Measurements from ENCODE around the gene THRSP.

The THRSP gene

DNA sequence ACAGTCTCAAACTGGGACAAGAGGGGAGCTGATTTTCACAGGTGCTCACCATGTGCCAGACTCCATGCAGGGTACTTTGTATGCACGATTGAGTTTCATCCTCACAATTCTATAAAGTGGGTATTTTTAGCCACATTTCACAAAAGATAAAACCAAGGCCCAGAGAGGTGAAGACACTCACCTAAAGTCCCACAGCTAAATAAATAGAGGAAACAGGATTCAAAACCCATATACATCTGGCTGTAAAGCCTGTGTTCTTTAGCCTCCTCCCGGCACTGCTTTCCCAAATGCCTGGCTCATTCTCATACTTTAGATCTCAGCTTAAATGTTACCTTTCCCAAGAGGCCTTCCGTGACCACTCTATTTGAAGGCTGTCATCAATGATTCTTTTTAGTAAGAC, 27.3 kb upstream of the THRSP start:
- peaks cover 14% of the 10 kb centered on the region for H3K79me1 ChIP-seq (ENCODE audit: low read length)
- H3K18ac ChIP-seq (ENCODE audit: low read length), result no peak overlapping the region
- H2BK12ac ChIP-seq (ENCODE audit: low read length), result no peak overlapping the region
- no peaks in the 10 kb centered on the region for H3K27me3 ChIP-seq (ENCODE audit: insufficient read depth, low read length)
- H3K4me3 ChIP-seq (ENCODE audit: low read depth, low read length), result no peak overlapping the region
- no peaks in the 10 kb centered on the region for H3K36me3 ChIP-seq (ENCODE audit: control insufficient read depth in 1 of 2, insufficient read depth in 2 of 2, low read length in 2 of 2)
- H3K9ac ChIP-seq (ENCODE audit: low read length), result no peak overlapping the region
- no peaks in the 10 kb centered on the region for H3K79me2 ChIP-seq (ENCODE audit: control insufficient read depth, insufficient read depth, low read length, poor library complexity)
- H3K27ac ChIP-seq (ENCODE audit: low read depth, low read length), result no peak overlapping the region
- no peak overlapping the region for H3K4me2 ChIP-seq (ENCODE audit: low read length)
- no peaks in the 10 kb centered on the region for H3K9me3 ChIP-seq (ENCODE audit: insufficient read depth, low read depth, low read length)
- peaks cover 21 to 26% of the 10 kb centered on the region in 2 experiments for H3K4me1 ChIP-seq (ENCODE audit: control insufficient read depth in 1 of 2, insufficient read depth in 2 of 2, low read length in 2 of 2)
- no peak overlapping the region for H3K23ac ChIP-seq (ENCODE audit: low read length)
- H4K8ac ChIP-seq (ENCODE audit: low read depth, low read length), result no peak overlapping the region
- H3K14ac ChIP-seq (ENCODE audit: low read length), result no peak overlapping the region
- no peak overlapping the region for H2BK5ac ChIP-seq (ENCODE audit: low read depth, low read length, poor library complexity)
- no peak for DNase-seq
- no CpG with 5 or more reads among the region's 3 CpGs for WGBS (ENCODE audit: extremely low coverage, insufficient coverage, insufficient read length)
- H4K91ac ChIP-seq (ENCODE audit: low read depth, low read length), result no peak overlapping the region
- H2BK120ac ChIP-seq (ENCODE audit: insufficient read depth, low read length, poor library complexity), result no peak overlapping the region
- no peak overlapping the region for H4K12ac ChIP-seq (ENCODE audit: low read depth, low read length)
- no peak overlapping the region for H3K4ac ChIP-seq (ENCODE audit: low read depth, low read length)
- no peak overlapping the region for H2AK5ac ChIP-seq (ENCODE audit: low read length)
- no peak overlapping the region for H2AFZ ChIP-seq (ENCODE audit: insufficient read depth, low read length, poor library complexity)

DNA sequence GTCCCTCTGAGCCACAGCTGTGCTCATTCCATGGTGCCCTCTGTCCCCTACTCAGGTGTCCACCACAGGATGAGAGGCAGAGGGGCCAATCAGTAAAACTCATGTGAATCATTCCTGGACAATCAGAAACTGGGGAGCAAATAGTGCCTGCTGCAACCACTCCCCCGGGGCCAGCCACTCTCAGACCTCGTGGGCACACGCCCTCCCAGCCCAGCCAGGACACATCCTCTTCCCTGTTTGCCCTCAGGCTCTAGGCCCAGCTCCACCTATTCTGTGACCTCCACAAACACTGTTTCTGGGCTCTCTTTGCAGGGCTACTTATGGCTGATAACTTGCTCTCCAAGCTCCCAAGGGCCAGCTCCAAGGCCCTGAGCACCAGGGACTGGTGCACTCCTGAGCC, 26.6 kb upstream of the THRSP start:
- Histone ChIP-seq H3K79me2 (ENCODE audit: control insufficient read depth, insufficient read depth, low read length, poor library complexity) (no peaks in the 10 kb centered on the region), H3K79me1 (ENCODE audit: low read length) (peaks cover 9% of the 10 kb centered on the region), H3K14ac (ENCODE audit: low read length) (peak overlapping the region; percentile 5), H3K27ac (ENCODE audit: low read depth, low read length) (no peak overlapping the region), H3K4me2 (ENCODE audit: low read length) (no peak overlapping the region), H2BK120ac (ENCODE audit: insufficient read depth, low read length, poor library complexity) (peak overlapping the region; percentile 74), H3K4me1 (ENCODE audit: control insufficient read depth in 1 of 2, insufficient read depth in 2 of 2, low read length in 2 of 2) (peaks cover 15 to 21% of the 10 kb centered on the region in 2 experiments), H3K27me3 (ENCODE audit: insufficient read depth, low read length) (no peaks in the 10 kb centered on the region), H2AK5ac (ENCODE audit: low read length) (peak overlapping the region; percentile 84), H3K36me3 (ENCODE audit: control insufficient read depth in 1 of 2, insufficient read depth in 2 of 2, low read length in 2 of 2) (no peaks in the 10 kb centered on the region), H2BK12ac (ENCODE audit: low read length) (peak overlapping the region; percentile 27), H3K9me3 (ENCODE audit: insufficient read depth, low read depth, low read length) (no peaks in the 10 kb centered on the region), H3K4me3 (ENCODE audit: low read depth, low read length) (no peak overlapping the region), H4K8ac (ENCODE audit: low read depth, low read length) (peak overlapping the region; percentile 11), H4K12ac (ENCODE audit: low read depth, low read length) (no peak overlapping the region), H4K91ac (ENCODE audit: low read depth, low read length) (peak overlapping the region; percentile 15), H2BK5ac (ENCODE audit: low read depth, low read length, poor library complexity) (peak overlapping the region; percentile 29), H2AFZ (ENCODE audit: insufficient read depth, low read length, poor library complexity) (no peak overlapping the region), H3K23ac (ENCODE audit: low read length) (no peak overlapping the region), H3K4ac (ENCODE audit: low read depth, low read length) (no peak overlapping the region), H3K9ac (ENCODE audit: low read length) (no peak overlapping the region), H3K18ac (ENCODE audit: low read length) (no peak overlapping the region)
- WGBS (ENCODE audit: extremely low coverage, insufficient coverage, insufficient read length), result no CpG with 5 or more reads among the region's 3 CpGs
- no peak for DNase-seq

DNA sequence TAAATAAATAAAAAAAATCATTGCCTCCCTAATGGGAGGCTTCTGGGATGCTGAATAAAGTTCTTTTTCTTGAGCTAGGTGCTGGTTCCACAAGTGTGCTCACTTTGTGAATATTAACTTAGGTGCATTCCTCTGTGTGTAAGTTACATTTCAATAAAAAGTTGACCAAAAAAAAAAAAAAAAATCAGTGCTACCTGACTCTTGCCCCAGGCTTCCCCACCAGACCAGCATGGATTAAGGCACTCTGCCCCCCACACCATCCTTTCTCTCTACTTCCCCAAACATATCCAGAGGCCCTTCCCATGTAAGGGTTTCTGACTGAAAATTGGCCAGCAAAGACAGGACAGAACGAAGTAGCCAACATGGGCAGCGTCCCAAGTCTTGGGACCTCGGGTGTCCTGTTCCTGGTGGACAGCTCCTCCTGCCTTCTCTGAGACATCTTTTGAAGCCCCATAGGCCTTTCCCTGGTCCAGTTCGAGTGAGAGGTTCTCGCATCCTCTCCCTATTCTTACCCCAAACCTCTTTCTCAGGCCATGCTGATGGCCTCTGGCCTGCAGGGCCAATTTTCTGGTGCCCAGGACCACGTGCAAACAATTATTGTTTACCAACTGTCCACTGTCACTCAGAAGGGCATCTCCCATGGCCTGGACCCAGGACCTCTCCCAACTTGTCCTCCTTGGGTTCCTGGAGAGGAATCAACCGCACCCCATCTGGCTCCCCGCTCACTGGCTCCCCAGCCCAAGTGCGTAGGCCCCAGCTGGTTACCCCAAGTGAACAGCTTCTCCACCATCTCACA, 25.6 kb upstream of the THRSP start:
- Histone ChIP-seq H3K79me1 (ENCODE audit: low read length) (peaks cover 7% of the 10 kb centered on the region), H2BK5ac (ENCODE audit: low read depth, low read length, poor library complexity) (no peak overlapping the region), H3K4me1 (ENCODE audit: control insufficient read depth in 1 of 2, insufficient read depth in 2 of 2, low read length in 2 of 2) (peaks cover 14 to 17% of the 10 kb centered on the region in 2 experiments), H4K8ac (ENCODE audit: low read depth, low read length) (no peak overlapping the region), H2AK5ac (ENCODE audit: low read length) (no peak overlapping the region), H3K4me3 (ENCODE audit: low read depth, low read length) (no peak overlapping the region), H4K91ac (ENCODE audit: low read depth, low read length) (peak overlapping the region; percentile 56), H3K79me2 (ENCODE audit: control insufficient read depth, insufficient read depth, low read length, poor library complexity) (no peaks in the 10 kb centered on the region), H3K18ac (ENCODE audit: low read length) (peak overlapping the region; percentile 5), H3K36me3 (ENCODE audit: control insufficient read depth in 1 of 2, insufficient read depth in 2 of 2, low read length in 2 of 2) (no peaks in the 10 kb centered on the region), H4K12ac (ENCODE audit: low read depth, low read length) (no peak overlapping the region), H3K4ac (ENCODE audit: low read depth, low read length) (no peak overlapping the region), H2BK12ac (ENCODE audit: low read length) (peak overlapping the region; percentile 33), H3K27ac (ENCODE audit: low read depth, low read length) (no peak overlapping the region), H3K27me3 (ENCODE audit: insufficient read depth, low read length) (no peaks in the 10 kb centered on the region), H3K4me2 (ENCODE audit: low read length) (no peak overlapping the region), H3K23ac (ENCODE audit: low read length) (no peak overlapping the region), H3K14ac (ENCODE audit: low read length) (no peak overlapping the region), H2BK120ac (ENCODE audit: insufficient read depth, low read length, poor library complexity) (no peak overlapping the region), H3K9ac (ENCODE audit: low read length) (no peak overlapping the region), H3K9me3 (ENCODE audit: insufficient read depth, low read depth, low read length) (no peaks in the 10 kb centered on the region), H2AFZ (ENCODE audit: insufficient read depth, low read length, poor library complexity) (no peak overlapping the region)
- WGBS (ENCODE audit: extremely low coverage, insufficient coverage, insufficient read length), result no CpG with 5 or more reads among the region's 9 CpGs
- DNase-seq, result no peak

DNA sequence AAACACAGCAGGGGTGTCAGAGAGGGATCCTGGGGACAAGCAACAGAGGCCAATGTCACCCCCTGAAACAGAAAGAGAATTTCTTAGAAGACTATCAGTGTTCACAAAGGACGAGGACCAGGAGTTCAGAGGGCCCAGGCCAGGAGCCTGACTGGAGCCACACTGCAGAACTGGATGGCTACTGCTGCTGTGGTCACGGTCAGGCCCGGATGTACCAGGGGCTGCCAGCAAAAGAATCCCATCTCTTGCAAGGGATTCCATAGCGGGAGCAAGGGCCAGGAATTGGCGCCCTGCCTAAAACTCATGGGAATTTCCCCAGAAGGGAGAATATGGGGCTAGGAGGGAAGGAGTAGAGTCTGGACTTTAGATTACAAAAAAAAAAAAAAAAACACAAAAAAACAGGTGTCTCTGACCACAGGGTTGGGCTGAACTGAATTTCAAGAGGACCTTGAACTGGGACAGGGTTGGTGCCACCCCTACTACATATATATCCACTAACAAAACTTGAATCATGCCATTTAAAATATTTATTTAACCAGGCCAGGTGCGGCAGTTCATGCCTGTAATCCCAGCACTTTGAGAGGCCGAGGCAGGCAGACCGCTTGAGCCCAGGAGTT, 24.9 kb upstream of the THRSP start:
- no peaks in the 10 kb centered on the region for H3K79me2 ChIP-seq (ENCODE audit: control insufficient read depth, insufficient read depth, low read length, poor library complexity)
- no peak overlapping the region for H3K9ac ChIP-seq (ENCODE audit: low read length)
- peak overlapping the region; percentile 22 for H2BK120ac ChIP-seq (ENCODE audit: insufficient read depth, low read length, poor library complexity)
- no peak overlapping the region for H3K27ac ChIP-seq (ENCODE audit: low read depth, low read length)
- no peaks in the 10 kb centered on the region for H3K36me3 ChIP-seq (ENCODE audit: control insufficient read depth in 1 of 2, insufficient read depth in 2 of 2, low read length in 2 of 2)
- H3K4ac ChIP-seq (ENCODE audit: low read depth, low read length), result no peak overlapping the region
- H2AK5ac ChIP-seq (ENCODE audit: low read length), result no peak overlapping the region
- H3K4me1 ChIP-seq (ENCODE audit: control insufficient read depth in 1 of 2, insufficient read depth in 2 of 2, low read length in 2 of 2), result peaks cover 14 to 17% of the 10 kb centered on the region in 2 experiments
- DNase-seq, result no peak
- H3K79me1 ChIP-seq (ENCODE audit: low read length), result peaks cover 7% of the 10 kb centered on the region
- no peak overlapping the region for H3K4me2 ChIP-seq (ENCODE audit: low read length)
- WGBS (ENCODE audit: extremely low coverage, insufficient coverage, insufficient read length), result no CpG with 5 or more reads among the region's 8 CpGs
- H3K23ac ChIP-seq (ENCODE audit: low read length), result no peak overlapping the region
- H2BK12ac ChIP-seq (ENCODE audit: low read length), result peak overlapping the region; percentile 33
- H4K12ac ChIP-seq (ENCODE audit: low read depth, low read length), result no peak overlapping the region
- H3K4me3 ChIP-seq (ENCODE audit: low read depth, low read length), result no peak overlapping the region
- no peak overlapping the region for H2AFZ ChIP-seq (ENCODE audit: insufficient read depth, low read length, poor library complexity)
- H3K9me3 ChIP-seq (ENCODE audit: insufficient read depth, low read depth, low read length), result no peaks in the 10 kb centered on the region
- no peak overlapping the region for H4K8ac ChIP-seq (ENCODE audit: low read depth, low read length)
- no peak overlapping the region for H3K14ac ChIP-seq (ENCODE audit: low read length)
- no peaks in the 10 kb centered on the region for H3K27me3 ChIP-seq (ENCODE audit: insufficient read depth, low read length)
- H4K91ac ChIP-seq (ENCODE audit: low read depth, low read length), result peak overlapping the region; percentile 56
- H2BK5ac ChIP-seq (ENCODE audit: low read depth, low read length, poor library complexity), result no peak overlapping the region
- no peak overlapping the region for H3K18ac ChIP-seq (ENCODE audit: low read length)

All from trophoblast cell (in vitro differentiated cells and primary cell).